CD4-positive, alpha-beta T cell treated with Interleukin-21 for 1 hour (primary cell): ENCODE results near the gene TIAM2.
A peak's percentile ranks its signal among the peaks of the same experiment; 100 is the strongest.

Experiments
- DNase-seq: peaks from one replicate; pipeline ENCODE4 v3.0.0-alpha.2; 2020

The TIAM2 gene

GRCh38 chr6:155268088-155268867 is 273.2 kb downstream of the TIAM2 start:
- peak; percentile 39 for DNase-seq

DNA sequence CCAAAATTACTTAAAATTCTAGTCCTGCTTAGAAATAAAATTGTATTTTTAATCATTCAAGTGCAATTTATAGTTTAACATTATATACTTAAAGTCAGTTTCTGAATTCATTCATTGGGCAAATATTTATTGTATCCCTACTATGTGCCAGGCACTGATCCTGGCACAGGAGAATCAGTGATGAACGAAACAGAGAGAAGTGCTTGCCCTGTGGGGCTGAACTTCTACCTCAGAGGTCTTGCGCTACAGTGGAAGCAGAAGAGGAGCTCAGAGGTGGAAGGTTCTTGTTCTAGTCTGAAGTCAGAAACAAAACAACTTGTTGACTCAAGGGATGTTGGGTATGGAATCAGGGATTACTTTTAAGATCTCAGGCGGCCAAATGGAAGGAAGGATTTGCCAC is 274.6 kb downstream of the TIAM2 start:
- DNase-seq = no peak

GRCh38 chr6:155270561-155271091 is 275.5 kb downstream of the TIAM2 start:
- DNase-seq = no peak

- no peak for DNase-seq
Observed at GRCh38 chr6:155271145-155271544, 276.0 kb downstream of the TIAM2 start.

DNA sequence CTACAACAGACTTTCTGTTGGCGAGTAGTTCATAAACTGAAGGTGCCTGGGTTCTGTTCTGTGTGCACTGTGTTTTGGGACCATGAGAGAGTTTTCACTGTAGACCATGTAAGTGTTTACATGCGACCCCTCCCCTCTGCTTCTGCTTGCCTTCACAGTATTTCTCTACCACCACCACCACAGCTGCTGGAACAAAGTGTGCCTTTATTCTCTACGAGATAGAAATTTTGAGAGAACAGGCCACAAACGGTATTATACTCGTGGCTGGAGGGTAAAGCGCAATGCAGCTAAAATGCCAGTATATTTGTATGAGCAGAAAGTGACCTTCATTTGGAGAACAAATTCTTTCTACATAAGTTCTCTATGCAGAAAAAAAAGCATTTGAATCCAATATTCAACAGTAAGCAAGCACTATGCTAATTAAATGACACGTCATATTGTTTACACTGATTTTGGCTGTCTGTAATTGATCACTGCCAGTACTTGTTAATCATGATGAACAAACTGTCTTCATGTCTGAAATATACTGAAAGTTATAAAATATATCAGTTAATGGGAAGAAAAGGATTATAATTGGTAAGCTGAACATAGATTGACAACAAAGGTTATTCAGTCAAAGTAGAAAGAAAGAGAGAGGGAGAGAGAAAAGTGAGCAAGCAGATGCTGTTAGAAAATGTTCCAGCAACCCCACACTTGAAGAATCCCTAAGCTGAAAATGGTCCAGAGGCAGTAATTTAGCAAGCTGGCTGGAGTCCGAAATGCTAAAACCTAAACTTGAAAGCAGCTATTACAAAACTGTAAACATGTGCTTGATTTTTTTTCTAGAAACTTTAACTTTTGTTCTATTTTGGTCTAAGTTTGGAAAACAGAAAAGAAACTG is 277.5 kb downstream of the TIAM2 start:
- no peak for DNase-seq

DNA sequence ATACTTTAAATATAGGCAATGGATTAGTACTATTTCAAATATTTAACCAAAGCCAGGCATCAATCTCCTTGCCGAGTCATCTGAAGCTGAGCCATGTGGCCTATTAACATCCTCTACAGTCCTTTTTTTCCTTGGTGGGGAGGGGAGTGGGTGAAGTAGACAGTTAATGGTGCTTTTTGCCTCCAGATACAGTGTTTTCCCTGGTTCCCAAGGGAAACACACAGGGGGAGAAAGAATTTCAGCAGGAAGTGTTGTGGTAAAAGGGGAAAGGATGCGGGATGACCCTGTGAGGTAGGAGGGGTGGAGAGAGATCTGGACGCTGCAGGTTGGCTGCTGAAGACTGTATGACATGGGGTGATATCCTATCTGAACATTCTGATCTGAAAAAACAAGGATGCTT is 278.3 kb downstream of the TIAM2 start:
- DNase-seq = no peak

DNA sequence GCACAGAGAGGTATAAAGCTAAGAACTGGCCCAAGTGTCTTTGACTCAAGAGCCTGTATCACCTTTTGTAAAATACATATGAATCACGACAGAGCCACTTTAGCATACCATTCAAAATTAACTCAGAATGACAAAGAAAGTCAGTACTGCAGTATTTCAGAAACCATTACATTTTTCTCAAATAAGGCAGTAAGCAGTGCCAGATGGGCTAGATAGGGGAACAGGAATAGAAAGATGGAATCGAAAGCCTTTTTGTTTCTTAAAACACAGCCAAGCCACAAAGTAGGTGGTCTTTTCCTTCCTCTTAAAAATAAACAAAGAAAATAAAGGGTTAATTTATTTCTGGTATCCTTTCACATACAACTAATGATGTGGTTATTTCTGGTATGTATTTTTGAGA is 279.0 kb downstream of the TIAM2 start:
- DNase-seq = no peak

DNA sequence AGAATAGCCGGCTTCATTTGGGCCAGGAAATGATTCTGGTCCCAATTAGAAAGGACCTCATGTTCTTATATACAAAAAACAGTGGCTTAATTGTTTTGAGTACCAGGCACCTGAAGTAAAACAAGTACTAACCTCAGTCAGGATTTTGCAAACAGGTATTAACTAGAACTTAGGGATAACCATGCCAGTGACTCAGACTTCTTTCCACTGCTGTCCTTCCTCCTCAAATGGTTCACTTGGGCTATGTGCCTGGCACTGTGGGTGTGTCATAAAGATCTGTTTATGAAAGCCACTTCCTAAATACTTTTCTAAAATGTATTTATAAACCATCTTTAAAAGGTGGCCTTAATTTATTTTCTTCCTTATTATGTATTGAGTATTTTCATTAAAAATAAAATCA is 279.4 kb downstream of the TIAM2 start:
- DNase-seq = no peak

DNA sequence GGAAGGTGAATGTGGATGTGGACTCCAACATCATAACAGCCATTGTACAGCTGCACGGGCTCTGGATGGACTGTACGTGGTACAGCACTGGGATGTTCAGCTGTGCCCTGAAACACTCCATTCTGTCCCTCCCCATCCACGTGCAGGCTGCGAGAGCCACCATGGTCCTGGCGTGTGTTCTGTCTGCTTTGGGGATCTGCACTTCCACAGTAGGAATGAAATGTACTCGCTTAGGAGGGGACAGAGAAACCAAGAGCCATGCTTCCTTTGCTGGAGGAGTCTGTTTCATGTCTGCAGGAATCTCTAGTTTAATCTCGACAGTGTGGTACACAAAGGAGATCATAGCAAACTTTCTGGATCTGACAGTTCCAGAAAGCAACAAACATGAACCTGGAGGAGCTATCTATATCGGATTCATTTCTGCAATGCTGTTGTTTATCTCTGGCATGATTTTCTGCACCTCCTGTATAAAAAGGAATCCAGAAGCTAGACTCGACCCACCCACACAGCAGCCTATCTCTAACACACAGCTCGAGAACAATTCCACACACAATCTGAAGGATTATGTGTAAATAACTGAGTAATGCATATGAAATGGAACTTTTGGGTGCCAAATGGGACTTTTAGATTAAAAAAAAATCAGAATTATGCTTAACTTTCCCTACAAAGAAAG is 280.8 kb downstream of the TIAM2 start:
- DNase-seq = no peak

GRCh38 chr6:155276638-155277037 is 281.5 kb downstream of the TIAM2 start:
- DNase-seq = no peak

DNA sequence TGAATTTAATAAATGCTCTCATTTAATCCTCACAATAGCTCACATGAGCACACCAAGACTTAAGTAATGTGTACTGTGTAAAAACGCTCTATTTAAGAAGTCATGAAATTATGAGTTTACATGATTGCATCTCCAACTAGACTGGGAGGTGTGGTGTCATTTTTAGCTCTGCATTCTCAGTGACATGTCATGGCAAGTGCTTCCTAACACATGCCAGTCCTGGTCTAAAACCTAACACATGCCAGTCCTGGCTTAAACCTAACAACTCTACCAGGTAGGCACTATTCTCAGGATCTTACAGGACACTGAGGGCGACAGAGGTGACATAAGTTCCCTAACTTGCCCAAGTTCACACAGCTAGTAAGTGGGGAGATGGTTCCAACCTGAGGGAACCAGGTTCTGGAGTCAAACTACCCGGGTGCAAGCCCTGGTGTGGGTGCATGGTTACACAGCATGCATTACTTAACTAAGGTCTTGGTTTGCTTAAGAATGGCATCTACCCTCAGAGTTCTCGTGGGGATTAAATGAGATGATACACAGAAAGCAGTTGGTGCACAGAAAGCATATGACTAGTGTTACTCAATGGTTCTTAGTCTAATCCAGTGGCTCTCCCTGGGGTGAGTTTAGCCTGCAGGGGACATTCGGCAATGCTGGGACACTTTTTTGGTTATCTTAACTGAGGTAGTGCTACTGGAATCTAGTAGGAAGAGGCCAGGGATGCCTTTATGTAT is 283.4 kb downstream of the TIAM2 start:
- no peak for DNase-seq

GRCh38 chr6:155284775-155285174 is 289.7 kb downstream of the TIAM2 start:
- no peak for DNase-seq

DNA sequence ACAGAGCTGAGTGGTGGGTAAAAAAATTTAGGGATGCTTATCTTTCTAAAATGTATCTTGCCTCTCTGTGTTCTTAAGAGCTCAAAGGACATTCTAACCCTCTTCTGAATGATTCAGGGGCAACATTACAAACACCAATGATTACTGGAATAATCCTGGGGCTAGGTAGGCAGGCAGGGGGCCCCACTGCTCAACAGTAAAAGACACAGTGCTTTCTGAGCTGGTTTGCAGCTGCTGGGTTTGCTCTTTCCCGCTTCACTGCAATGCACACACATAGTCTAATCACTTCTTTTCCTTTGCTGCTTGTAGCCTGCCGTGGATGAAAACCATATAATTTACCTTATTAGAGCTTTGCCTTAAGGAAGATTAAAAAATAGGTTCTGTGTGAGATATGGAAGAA is 292.6 kb downstream of the TIAM2 start:
- no peak for DNase-seq

GRCh38 chr6:155290491-155290890 is 295.4 kb downstream of the TIAM2 start:
- DNase-seq = no peak

DNA sequence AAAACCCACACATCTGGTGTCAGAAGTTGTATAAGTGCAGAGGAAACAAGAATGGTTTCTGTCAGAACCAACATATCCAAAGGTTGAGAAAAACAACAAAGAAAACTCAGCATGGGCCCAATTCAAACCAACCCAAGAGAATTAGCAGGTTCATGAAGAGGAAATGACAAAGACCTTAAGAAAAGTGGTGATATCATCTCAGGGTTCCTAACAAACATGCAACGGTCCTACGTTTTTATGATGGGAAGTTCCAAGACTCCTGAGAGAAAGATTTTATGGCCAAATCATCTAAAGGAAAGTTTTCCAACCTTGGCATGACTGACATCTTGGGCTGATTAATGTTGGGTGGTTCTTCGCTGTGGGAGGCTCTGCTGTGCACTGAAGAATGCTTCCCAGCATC is 296.2 kb downstream of the TIAM2 start:
- no peak for DNase-seq

- DNase-seq = no peak
Observed at GRCh38 chr6:155292711-155293110, 297.6 kb downstream of the TIAM2 start.

GRCh38 chr6:155297669-155298068 is 302.6 kb downstream of the TIAM2 start:
- no peak for DNase-seq

DNA sequence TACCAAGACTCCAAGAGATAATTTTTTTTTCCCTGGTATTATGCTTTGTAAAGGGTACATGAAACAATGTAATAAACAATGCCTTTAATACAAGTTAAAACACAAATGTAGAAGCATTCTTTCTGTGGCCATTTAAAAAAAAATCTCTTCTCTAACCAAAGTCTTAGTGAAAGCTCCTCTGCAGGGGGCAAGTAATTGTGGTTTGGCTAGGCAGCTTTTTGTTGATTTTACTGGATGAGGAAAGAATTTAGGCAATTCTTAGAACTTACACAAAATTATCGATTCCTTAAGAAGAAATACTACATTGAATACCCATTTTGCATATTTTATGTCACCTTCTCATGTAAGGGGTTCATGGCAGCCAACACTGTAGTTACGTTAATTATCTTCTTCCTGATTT is 306.8 kb downstream of the TIAM2 start:
- no peak for DNase-seq

DNA sequence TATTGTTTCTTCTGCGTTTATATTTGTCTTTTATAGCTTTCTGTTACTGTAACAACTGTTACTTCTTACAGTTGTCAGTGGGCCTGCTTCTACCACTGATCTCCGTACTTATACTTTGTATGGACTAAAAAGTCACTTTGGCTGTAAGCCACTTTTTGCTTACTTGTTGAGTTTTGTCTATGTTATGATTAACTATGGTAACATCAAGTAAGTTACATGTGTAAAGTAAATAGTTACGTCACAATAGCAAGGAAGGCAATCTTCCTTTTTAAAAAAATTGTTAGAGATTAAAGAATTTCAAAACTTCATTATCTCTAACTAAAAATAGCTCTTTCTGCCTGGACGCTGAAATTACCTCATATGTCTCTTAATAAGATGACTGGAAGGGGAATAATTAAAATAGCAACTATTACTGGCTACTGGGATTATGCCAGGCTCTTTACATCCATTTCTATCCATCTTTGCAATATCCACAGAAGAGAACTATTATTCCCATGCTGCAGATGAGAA is 308.3 kb downstream of the TIAM2 start:
- no peak for DNase-seq

GRCh38 chr6:155306958-155307357 is 311.8 kb downstream of the TIAM2 start:
- no peak for DNase-seq
